HG02571 (cell line): ENCODE measurements around the gene P2RX3.
"Not testable (repeated sequence)": the region's sequence is repeated elsewhere in the genome, so short reads cannot be mapped to it uniquely, and the experiment has no call there.

ENCODE experiments used
- ATAC-seq: cut with Tn5 transposase; IDR thresholded peaks from one replicate; pipeline ENCODE4 v1.9.1; 2021; ENCODE audit warnings: mild to moderate bottlenecking, moderate library complexity; ENCODE audit not compliant: unreplicated experiment

P2RX3 gene

GRCh38 chr11:57394203-57394965 lies 56.2 kb downstream of the P2RX3 start:
- no peak for ATAC-seq

DNA sequence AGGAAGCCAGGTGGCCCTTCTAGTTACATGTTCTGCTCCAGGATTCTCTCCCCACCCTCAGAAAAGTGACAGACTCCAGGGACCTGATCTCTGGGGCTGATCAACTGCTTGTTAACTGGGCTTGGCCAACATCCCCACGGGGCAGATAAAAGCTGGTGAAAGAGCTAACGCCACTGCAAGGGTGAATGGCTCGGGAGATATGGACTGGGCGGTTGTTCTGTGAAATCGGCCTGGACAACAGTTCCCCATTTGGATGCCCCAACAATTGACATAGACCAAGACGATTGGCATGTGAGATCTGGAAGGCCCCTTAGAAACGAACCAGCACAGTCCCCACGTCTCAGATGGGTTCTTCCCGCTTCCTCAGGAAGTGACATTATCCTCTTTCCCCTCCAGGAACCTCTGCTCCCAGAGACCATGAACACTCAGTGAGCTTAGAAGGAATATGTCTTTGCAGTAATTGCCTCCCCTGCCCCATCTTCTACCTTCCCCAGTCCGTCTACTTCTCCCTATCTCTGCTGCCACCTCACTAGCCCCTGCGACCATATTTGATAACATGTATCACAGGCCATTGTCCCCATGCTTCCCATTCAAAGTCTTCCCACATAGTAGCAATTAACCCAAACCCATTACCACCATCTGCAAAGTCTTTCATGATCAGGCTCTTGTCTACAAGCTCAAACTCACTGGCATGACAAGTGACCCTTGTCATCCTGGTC lies 57.9 kb downstream of the P2RX3 start:
- no peak for ATAC-seq

GRCh38 chr11:57396744-57397143 lies 58.6 kb downstream of the P2RX3 start:
- ATAC-seq: no peak

DNA sequence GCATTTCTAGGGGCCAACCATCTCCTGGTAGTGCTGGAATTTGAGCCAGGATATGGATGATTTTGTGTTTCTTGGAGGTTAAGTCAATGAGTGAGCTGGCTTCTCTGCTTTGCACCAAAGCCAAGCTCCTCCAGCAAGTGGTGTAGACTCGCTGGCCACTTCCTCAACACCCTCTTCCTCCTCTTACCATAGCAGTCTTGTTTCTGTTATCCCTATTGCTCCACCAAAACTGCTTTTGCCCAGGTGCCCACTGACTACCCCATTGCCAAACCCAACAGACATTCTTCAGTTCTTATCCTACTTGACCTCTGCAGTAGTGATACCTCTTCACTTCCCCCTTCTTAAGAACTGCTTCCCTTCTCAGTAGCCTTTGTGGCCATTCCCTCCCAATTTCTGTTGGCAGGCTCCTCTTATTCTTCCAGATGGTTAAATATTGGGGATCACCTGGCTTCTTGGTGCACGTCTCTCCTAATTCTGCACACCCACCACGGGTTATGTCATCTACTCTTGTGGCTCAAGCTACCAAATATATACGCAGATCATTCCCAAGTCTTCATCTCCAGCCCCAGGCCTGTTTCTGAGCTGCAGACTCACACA lies 59.3 kb downstream of the P2RX3 start:
- no peak for ATAC-seq

DNA sequence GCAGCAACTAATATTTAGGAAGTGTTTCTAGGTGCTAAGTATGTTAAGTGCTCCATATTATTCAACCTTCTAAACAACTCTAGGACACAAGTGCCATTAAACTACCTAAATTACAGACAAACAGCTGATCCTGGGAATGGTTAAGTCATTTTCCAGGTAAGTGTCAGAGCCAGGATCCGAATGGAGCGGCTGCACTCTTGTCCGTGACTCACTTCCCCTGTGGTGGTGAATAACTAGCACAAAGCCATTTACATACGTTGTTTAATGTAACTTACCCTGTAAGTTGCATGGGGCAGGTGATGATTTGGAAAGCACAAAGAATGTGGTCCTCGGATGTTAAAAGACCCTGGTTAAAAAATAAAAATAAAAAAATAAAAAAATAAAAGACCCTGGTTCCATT lies 61.1 kb downstream of the P2RX3 start:
- ATAC-seq: no peak

DNA sequence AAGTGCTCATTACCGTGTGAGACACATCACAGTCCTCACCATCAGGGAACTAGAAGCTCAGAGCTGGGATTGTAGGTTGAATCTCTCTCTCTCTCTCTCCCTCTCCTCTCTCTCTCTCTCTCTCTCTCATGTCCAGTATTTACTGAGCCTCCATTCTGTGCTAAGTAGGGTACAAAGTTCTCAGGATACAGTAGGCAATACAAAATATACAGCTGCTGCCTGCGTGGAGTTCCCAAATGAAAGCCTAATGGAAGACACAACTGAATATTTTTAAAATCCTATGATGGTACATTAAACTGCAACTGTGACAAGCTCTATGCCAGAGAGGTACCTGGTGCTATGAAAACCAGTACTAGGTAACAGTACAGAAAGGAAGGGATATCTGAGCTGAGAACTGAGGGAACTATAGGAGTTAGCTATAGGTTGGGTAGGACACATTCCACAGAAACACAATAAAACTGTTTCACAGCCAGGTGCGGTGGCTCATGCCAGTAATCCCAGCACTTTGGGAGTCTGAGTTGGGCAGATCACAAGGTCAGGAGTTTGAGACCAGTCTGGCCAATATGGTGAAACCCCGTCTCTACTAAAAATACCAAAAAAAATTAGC lies 61.9 kb downstream of the P2RX3 start:
- ATAC-seq: no peak

DNA sequence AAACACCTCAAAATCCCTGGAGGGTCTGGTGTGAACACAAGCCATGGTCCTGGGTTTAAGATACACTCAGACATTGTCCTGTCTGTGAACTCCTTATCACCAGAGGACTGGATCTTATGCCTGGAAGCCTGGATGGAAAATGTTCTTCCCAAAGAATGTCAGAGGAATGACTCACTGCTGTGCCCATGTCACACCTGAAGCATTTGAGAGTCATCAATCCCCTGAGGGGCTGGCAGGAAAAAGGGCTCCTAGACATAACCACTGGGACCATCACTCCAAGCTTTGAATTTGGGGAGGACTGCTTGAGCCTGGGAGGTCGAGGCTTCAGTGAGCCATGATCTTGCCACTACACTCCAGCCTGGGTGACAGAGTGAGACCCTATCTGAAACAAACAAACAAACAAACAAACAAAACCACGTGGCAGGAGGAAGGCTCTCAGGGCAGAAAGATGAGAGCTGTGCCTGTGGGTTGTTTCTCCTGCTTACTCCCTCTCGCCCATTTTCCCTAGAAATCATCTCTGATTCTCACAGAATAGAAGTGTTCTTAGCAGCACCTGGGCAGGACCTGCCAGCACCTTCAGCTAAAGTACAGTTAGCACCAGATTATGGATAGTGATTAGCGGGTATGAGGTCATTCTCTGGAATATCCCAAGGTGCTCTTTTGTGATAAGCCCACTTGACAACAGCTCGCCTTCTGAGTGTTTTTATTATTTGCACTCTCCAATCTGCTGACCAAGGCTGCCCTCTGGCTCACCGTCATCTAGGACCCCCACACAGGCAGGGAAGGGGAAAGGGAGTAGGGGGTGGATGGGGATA lies 64.2 kb downstream of the P2RX3 start:
- no peak for ATAC-seq

DNA sequence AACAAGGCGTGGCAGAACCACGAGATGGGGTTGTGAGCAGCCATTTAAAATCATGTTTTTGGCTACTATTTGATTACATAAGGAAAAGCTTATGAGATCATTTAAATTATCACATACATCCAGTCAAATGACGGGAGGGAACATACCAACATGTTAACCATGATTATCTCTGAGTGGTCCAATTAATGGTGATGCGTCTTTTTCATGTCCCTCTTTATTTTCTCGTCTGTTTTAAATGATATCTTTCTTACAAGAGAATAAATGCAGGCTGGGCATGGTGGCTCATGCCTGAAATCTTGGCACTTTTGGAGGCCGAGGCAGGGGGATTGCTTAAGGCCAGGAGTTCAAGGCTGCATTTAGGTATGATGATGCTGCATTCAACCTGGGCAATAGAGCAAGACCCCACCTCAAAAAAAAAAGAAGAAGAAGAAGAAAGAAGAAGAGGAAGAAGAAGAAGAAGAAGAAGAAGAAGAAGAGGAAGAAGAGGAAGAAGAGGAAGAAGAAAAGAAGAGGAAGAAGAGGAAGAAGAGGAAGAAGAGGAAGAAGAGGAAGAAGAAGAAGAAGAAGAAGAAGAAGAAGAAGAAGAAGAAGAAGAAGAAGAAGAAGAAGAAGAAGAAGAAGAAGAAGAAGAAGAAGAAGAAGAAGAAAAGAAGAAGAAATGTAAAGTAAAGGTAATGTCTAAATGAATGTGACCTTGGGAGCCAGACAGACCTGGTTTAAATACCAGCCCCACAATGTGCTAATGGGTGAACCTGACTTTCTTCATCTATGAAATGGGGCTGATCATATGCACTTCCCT lies 65.0 kb downstream of the P2RX3 start:
- ATAC-seq: not testable (repeated sequence)

GRCh38 chr11:57403802-57404147 lies 65.6 kb downstream of the P2RX3 start:
- no peak for ATAC-seq

- ATAC-seq: no peak
Measured at GRCh38 chr11:57405271-57405860, 67.2 kb downstream of the P2RX3 start.

- ATAC-seq: peak; percentile 82
Measured at GRCh38 chr11:57406337-57406904, 68.3 kb downstream of the P2RX3 start.

DNA sequence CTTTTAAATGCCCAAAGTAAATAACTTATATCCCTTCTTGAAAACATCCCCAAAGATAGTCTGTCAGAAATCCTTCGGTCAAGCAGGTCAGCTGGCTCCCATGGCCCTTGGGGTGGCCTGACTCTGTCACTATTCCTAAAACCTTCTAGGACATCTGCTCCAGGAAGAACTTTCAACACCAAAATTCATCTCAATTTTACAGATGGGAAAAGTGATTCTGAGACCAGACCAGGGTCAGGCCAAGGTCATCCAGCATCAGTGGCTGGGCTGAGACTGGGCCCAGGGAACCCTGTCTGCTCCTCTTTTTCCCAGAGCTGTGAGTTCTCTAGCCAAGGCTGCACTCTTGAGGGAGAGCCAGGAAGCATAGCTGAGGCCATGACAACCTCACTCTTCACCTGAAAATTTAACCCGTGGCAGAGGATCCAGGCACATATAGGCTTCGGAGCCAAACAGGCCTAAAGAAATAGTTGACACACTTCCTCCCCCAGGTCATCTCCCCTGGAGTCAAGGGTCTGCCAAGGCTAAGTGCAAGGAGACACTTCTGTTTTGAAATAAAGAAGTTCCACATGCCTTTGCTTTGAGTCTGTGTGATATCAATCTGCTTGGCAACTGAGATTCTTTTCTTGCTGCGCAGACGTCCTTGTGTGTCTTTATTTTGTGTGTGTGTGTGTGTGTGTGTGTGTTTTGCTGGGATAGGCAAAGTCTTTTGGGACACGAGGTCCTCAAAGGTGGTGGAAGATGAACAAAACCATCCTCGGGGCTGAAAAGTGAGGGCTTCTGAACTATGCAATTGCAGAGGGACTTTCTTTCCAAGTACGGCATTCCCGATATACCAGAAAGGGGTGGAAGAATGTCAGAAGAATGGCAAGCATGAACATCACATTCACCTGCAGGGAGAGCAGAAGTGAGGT lies 69.1 kb downstream of the P2RX3 start:
- no peak for ATAC-seq

DNA sequence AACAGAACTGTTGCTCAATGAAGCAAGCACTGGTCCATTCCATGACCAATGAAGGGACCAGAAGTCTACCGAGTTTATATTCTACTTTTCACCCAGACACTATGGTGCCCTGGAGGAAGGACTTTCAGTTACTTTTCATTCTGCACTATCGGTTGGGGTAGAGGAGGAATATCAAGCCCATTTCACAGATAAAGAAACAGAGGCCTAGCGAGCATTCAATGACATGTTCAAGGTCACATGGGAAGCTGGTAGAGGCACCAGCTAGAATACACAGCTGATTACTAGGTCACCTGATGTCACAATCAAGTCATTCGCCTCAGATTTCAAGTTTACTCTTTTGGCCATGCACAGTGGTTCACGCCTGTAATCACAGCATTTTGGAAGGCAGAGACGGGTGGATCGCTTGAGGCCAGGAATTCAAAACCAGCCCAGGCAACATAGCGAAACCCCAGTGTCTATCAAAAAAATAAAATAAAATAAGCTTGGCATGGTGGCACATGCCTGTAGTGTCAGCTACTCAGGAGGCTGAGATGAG lies 69.9 kb downstream of the P2RX3 start:
- no peak for ATAC-seq

GRCh38 chr11:57408771-57409170 lies 70.6 kb downstream of the P2RX3 start:
- ATAC-seq: no peak

- ATAC-seq: no peak
Measured at GRCh38 chr11:57409321-57410100, 71.4 kb downstream of the P2RX3 start.

GRCh38 chr11:57410287-57410686 lies 72.1 kb downstream of the P2RX3 start:
- ATAC-seq: no peak

DNA sequence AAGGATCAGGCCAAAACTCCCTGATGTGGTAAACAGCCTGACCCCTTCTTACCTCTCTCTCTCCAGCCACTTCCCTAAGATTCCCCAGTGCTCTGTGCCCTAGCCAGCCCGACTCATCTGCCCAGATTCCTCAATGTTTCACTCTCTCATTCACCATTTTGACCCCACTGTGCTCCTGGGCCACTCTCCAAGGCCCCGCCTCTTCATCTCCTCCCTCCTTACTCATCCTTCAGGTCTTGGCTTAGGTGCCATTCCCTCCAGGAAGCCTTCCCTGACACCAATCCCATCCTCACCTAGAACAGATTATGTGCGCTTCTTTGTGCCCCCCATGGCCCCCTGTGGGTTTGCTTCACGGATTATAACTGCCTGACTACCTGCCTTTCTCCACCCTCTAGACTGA lies 75.5 kb downstream of the P2RX3 start:
- ATAC-seq: no peak
